Smooth muscle cell of bladder (primary cell): ENCODE results near the gene KCNQ1. TPM values are rescaled to one million over a fixed set of nuclear protein-coding genes. Genes with fewer than 3 reads are reported as not detected.

Experiments
- total RNA-seq: library from RNA; depleted of rRNA; stranded (reverse); fragments of >200 nt; gene quantifications from 2 replicates; pipeline ENCODE4 v1.2.3, GENCODE V29; 2014

KCNQ1 gene, protein sequence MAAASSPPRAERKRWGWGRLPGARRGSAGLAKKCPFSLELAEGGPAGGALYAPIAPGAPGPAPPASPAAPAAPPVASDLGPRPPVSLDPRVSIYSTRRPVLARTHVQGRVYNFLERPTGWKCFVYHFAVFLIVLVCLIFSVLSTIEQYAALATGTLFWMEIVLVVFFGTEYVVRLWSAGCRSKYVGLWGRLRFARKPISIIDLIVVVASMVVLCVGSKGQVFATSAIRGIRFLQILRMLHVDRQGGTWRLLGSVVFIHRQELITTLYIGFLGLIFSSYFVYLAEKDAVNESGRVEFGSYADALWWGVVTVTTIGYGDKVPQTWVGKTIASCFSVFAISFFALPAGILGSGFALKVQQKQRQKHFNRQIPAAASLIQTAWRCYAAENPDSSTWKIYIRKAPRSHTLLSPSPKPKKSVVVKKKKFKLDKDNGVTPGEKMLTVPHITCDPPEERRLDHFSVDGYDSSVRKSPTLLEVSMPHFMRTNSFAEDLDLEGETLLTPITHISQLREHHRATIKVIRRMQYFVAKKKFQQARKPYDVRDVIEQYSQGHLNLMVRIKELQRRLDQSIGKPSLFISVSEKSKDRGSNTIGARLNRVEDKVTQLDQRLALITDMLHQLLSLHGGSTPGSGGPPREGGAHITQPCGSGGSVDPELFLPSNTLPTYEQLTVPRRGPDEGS
- not detected in 2 replicates for total RNA-seq

DNA sequence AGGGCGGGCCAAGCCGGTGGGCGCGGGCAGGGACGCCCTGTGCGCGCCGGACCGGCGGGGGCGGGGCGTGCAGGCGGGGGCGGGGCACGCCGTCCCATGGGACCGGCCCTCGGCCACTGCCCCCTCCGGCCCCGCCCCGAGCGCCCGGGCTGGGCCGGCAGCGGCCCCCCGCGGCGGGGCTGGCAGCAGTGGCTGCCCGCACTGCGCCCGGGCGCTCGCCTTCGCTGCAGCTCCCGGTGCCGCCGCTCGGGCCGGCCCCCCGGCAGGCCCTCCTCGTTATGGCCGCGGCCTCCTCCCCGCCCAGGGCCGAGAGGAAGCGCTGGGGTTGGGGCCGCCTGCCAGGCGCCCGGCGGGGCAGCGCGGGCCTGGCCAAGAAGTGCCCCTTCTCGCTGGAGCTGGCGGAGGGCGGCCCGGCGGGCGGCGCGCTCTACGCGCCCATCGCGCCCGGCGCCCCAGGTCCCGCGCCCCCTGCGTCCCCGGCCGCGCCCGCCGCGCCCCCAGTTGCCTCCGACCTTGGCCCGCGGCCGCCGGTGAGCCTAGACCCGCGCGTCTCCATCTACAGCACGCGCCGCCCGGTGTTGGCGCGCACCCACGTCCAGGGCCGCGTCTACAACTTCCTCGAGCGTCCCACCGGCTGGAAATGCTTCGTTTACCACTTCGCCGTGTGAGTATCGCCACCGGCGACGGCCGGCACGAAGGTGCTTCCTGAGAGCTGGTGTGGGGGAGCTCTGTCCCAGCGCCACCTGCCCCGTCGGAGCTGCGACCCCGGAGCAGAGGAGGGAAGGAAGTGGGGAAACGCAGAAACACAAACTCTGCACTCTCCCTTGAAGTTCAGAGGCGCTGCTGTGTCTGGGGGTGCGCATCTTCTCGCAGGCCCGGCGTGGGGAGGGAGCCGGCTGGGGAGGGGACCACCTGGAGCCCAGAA, at the start of gene KCNQ1:
Gene KCNQ1 (plus strand): TSS at position 188 of the 925 bp plus-strand sequence. CDS start 91 bp downstream, at position 279.

DNA sequence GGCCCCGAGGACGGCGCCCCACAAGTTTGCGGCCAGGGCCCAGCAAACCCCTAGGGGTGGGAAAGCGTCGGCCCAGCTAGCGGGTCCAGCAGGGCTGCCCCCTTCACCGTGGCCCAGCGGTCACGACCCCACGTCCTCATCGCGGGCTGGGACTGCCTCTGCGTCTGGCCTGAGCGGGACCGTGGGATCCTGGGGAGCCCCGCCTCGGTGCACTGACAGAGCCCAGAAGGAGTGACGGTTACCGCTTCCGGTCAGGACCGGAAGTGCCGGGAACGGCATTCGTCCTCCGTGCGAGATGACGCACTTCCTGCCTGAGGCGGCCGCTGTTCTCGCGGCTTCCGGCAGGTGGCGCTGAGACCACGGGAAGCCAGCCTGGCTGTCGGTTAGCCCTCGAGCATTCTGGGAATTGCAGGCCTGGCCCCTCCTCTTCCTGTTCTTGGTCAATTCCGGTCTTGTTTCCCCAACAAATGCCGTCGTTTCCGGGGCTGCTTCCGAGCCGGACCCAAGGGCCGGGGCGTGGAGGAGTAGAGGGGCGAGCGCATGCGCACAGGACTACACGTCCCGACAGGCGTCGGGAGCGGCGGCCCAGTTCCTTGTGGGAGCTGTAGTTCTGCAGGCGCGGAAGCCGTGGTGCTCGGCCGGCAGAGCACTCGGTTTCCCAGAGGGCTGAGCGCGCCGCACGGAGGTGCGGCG, 44.6 kb upstream of the KCNQ1 start, which contains the start of gene TSSC4:
Gene TSSC4 (plus strand): TSS at position 682 of the 693 bp plus-strand sequence. CDS start 1,884 bp downstream, outside the sequence.

DNA sequence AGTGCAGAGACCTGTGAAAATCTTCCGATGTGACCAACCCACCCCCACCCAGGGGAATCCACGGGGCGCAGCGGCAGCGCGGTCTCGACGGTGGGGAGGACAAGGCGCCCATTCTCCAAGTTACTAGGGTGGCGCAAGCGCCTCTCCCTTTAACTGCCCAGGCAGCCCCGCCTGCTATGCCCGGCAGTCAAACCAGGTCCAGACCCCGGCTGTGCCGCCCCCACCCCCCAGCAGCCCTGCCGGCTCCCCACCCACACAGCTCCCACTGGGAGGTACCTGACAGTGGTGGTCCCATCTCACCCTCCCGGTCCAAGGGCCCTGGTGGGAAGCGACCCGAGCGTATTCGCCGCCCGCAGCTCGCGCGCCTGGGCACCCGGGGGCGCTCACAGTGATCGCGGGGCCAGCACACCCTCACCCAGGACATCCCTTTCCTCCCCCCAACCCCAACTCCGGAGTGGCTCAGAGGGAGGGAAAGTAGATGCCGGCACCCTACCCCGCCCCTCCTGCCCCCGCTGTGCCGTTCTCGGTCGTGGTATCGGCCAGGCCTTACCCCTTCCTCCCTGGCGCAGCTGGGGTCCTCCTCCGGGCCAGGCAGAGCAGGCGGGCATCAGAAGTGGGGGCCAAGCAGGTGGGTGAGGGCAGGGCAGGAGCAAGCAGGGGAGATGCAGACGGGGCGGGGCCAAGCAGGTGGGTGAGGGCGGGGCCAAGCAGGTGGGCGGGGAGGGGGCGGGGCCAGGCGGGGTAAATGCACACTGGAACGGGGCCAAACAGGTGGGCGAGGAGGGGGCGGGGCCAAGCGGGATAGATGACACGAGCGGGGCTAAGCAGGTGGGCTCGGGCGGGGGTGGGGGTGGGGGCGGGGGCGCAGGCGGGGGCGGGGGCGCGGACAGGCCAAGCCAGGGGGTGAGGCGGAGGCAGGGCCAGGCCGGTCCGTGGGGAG, 657 bp upstream of the KCNQ1 start, which contains the start of gene TRPM5:
Gene TRPM5 (minus strand): TSS at position 634 of the 940 bp plus-strand sequence. CDS start 21,478 bp downstream, outside the sequence.

DNA sequence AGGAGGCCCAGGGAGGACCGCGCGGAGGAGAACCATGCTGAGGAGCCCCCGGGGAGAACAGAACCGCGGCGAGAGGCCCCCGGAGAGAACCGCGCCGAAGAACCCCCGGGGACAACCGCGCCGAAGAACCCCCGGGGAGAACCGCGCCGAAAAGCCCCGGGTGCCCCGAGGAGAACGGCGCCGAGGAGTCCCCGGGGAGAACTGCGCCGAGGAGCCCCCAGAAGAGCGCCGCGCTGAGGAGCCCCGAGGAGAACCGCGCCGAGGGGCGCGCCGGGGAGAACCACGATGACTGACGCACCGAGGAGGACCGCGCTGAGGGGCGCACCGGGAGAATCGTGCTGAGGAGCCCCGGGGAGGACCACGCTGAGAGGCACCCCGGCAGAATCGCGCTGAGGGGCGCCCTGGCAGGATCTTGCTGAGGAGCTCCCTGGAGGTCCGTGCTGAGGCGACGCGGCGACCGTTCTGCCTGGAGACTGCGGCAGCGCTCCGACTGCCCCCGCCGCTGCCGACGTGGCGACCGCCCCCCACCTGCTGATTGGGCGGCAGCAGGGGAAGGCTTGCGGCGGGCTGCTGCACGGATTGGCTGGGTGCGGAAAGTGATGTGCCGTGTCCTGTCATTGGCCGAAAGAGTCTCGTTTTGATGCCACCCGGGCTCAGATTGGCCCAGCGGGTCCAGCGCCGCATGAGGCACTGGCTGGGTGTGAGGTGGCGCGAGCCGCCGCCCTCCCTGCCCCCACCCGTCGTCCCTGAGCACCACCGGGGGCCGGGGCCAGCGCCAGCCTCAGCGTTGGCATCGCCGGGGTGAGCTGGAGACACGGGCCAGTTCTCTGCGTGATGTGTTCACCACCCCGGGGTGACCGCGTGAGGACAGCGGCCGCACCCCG, 255.0 kb downstream of the KCNQ1 start, which contains the start of gene KCNQ1OT1:
Gene KCNQ1OT1 (minus strand): TSS at position 464 of the 884 bp plus-strand sequence.

DNA sequence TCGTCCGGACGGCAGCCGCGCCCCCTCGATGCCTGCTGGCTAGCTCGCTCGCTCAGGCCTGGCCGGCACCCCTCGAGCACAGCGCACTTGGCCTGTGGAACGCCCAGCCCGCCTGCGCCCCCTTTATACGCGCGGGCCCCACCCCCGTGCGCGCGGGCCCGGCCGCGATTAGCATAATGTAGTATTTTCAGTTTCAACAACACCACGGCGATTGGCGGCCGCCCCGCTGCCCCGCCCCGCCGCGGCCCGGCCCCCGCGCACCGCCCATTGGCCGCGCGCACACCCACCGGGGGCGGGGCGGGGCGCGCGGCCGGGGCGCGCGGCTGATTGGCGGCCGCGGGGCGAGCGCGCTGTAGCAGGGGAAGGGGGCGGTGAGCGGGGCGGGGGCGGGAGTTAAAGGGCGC, 440.9 kb downstream of the KCNQ1 start, which contains the start of gene CDKN1C:
Gene CDKN1C (minus strand): TSS at position 98 of the 404 bp plus-strand sequence. CDS start 319 bp downstream, outside the sequence.

Other genes starting within 250 kb of the KCNQ1 start
- gene ASCL2, start 174.4 kb upstream of the KCNQ1 start, total RNA-seq, result not detected in 2 replicates
- not detected in 2 replicates for gene C11orf21, start 143.1 kb upstream of the KCNQ1 start, total RNA-seq
- gene TSPAN32, start 143.0 kb upstream of the KCNQ1 start, total RNA-seq, result under 0.01 TPM in 2 replicates
- 170 and 238 TPM in 2 replicates for gene CD81, start 67.7 kb upstream of the KCNQ1 start, total RNA-seq
- 54.8 and 56.4 TPM in 2 replicates for gene TSSC4, start 44.3 kb upstream of the KCNQ1 start, total RNA-seq
- gene TRPM5, start 494 bp upstream of the KCNQ1 start, total RNA-seq, result not detected in 2 replicates